Measurements from ENCODE around the gene COL5A1.

Gene COL5A1

DNA sequence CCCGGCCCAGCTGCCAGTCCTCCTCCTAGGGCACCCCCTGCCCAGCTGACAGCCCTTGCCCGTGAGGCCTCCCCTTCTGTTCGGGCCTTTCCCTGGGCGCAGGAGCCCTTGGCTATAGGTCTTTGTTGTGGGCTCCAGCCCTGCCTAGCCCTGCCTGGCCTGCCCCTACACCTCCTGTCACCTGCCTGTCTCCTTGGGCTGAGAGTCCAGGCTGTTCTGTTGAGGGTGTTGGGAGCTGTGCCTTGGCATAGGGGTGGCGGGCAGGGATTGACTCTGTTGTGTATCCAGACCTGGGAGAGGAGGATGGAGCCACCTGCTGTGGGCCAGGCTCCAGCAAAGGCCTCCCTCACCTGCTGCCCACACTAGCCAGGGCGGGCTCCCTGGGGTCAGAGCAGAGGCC, 250.6 kb downstream of the COL5A1 start:
- no peak for TF ChIP-seq POLR2A (IDR thresholded peaks at IDR 0.05; ENCODE audit: low read depth, low read length)
- FAIRE-seq = no peak

GRCh38 chr9:134892820-134893420, 251.3 kb downstream of the COL5A1 start:
- DNase-seq (ENCODE audit: insufficient read length, low spot score) = no peak
- no peak for FAIRE-seq
- no peak for TF ChIP-seq POLR2A (IDR thresholded peaks at IDR 0.05; ENCODE audit: low read depth, low read length)

More for the DNA sequence above, 250.6 kb downstream of the COL5A1 start:
- DNase-seq (ENCODE audit: insufficient read length, low spot score) = no peak

Data from H54 (cell line).